ENCODE data around the gene NTN3.

NTN3 gene

GRCh38 chr16:2472488-2472864, 1.4 kb downstream of the NTN3 start:
- TF ChIP-seq ZFX (IDR thresholded peaks at IDR 0.05; ENCODE audit: borderline replicate concordance), result no peak
- no peak for TF ChIP-seq CTCF (IDR thresholded peaks at IDR 0.05)
- peak overlapping the region; percentile 95 for H3K27ac ChIP-seq

- H3K27ac ChIP-seq, result peak overlapping the region; percentile 95
- TF ChIP-seq ZFX (IDR thresholded peaks at IDR 0.05; ENCODE audit: borderline replicate concordance) (no peak), CTCF (IDR thresholded peaks at IDR 0.05) (no peak)
Measured at GRCh38 chr16:2472885-2473445, 1.9 kb downstream of the NTN3 start.

- peak overlapping the region; percentile 95 for H3K27ac ChIP-seq
- TF ChIP-seq ZFX (IDR thresholded peaks at IDR 0.05; ENCODE audit: borderline replicate concordance), result no peak
- TF ChIP-seq CTCF (IDR thresholded peaks at IDR 0.05), result no peak
Measured at GRCh38 chr16:2473446-2473926, 2.4 kb downstream of the NTN3 start.

GRCh38 chr16:2473999-2474876, 3.1 kb downstream of the NTN3 start:
- TF ChIP-seq ZFX (IDR thresholded peaks at IDR 0.05; ENCODE audit: borderline replicate concordance) (no peak), CTCF (IDR thresholded peaks at IDR 0.05) (peak; percentile 80)

GRCh38 chr16:2474877-2475412, 3.8 kb downstream of the NTN3 start, which contains the start of gene TBC1D24:
TBC1D24 (plus strand) TSS chr16:2475127; CDS start chr16:2496149, 21,022 bp downstream.
- H3K27ac ChIP-seq, result peak within 1 kb of the TSS; percentile 95
- no peak for TF ChIP-seq ZFX (IDR thresholded peaks at IDR 0.05; ENCODE audit: borderline replicate concordance)
- no peak for TF ChIP-seq CTCF (IDR thresholded peaks at IDR 0.05)

More at GRCh38 chr16:2473999-2474876, 3.1 kb downstream of the NTN3 start:
- H3K27ac ChIP-seq, result peak overlapping the region; percentile 95

- peak overlapping the region; percentile 95 for H3K27ac ChIP-seq
- TF ChIP-seq ZFX (IDR thresholded peaks at IDR 0.05; ENCODE audit: borderline replicate concordance), result no peak
- no peak for TF ChIP-seq CTCF (IDR thresholded peaks at IDR 0.05)
Measured at GRCh38 chr16:2475413-2476344, 4.6 kb downstream of the NTN3 start.

All from 22Rv1 (cell line).